K562 (cell line): ENCODE data around the gene PRPSAP1. TPM values are rescaled to one million over a fixed set of nuclear protein-coding genes. Genes with fewer than 3 reads are reported as not detected.

Experiments used
- ARNT ChIP-seq, 2 experiments: fragments of 450-650 bp; IDR thresholded peaks; 2 replicates each; pipeline ENCODE4 v1.6.1; 2016; ENCODE audit warnings: mild to moderate bottlenecking in 1 of 2
- BMI1 ChIP-seq: fragments of 150-350 bp; IDR thresholded peaks from 2 replicates; pipeline ENCODE4 v1.6.1; 2014; ENCODE audit warnings: low read length
- DIDO1 ChIP-seq: fragments of 450-650 bp; IDR thresholded peaks from 2 replicates; pipeline ENCODE4 v1.6.1; 2016; ENCODE audit warnings: low read depth, missing biosample characterization, missing genetic modification characterization
- EP400 ChIP-seq: fragments of 450-650 bp; IDR thresholded peaks from 2 replicates; pipeline ENCODE4 v1.6.1; 2017; ENCODE audit warnings: antibody characterized with exemption, mild to moderate bottlenecking, moderate library complexity
- ERF ChIP-seq: fragments of 450-650 bp; formaldehyde crosslinking; IDR thresholded peaks from 2 replicates; pipeline ENCODE4 v1.4.0; 2020; ENCODE audit warnings: mild to moderate bottlenecking, mixed read lengths
- FOXM1 ChIP-seq, 2 experiments: fragments of 450-650 bp in 1 of 2; sonication (generic) in 1 of 2; formaldehyde crosslinking in 1 of 2; IDR thresholded peaks; 2 replicates each; pipeline versions ENCODE4 v1.6.1 to v1.9.0; 2017 to 2022; ENCODE audit warnings: low read depth in 2 of 2, mild to moderate bottlenecking in 2 of 2, missing genetic modification reagents in 1 of 2, moderate library complexity in 1 of 2
- FOXP1 ChIP-seq: sonication (generic); formaldehyde crosslinking; IDR thresholded peaks from 2 replicates; pipeline ENCODE4 v1.8.0; 2022; ENCODE audit warnings: mild to moderate bottlenecking, missing genetic modification reagents
- MCM5 ChIP-seq: fragments of 450-650 bp; IDR thresholded peaks from 2 replicates; pipeline ENCODE4 v1.6.1; 2016; ENCODE audit warnings: low read depth
- MYC ChIP-seq, 2 experiments: fragments of 250-450 bp in 1 of 2; sonication (Bioruptor Pico) in 1 of 2; IDR thresholded peaks; 2 replicates each; pipeline versions ENCODE4 v1.5.1 to v1.6.1; 2012 to 2021; ENCODE audit warnings: low read depth in 2 of 2, borderline replicate concordance in 1 of 2, improper control_type of control experiment in 1 of 2, low read length in 1 of 2, mild to moderate bottlenecking in 1 of 2, moderate library complexity in 1 of 2
- NFE2 ChIP-seq: IDR thresholded peaks from 2 replicates; pipeline ENCODE4 v1.6.1; 2014; ENCODE audit warnings: antibody characterized with exemption, low read depth
- SMAD2 ChIP-seq: fragments of 150-350 bp; IDR thresholded peaks from 2 replicates; pipeline ENCODE4 v1.6.1; 2014; ENCODE audit warnings: low read depth, mild to moderate bottlenecking, low read length
- polyA plus RNA-seq, 8 experiments: library from polyadenylated mRNA; depleted of rRNA in 4 of 8; stranded (reverse) in 5 of 8; unstranded in 3 of 8; fragments of >200 nt; fragmentation: Nextera tagmentation in 2 of 8; fragmentation: Illumina TruSeq in 1 of 8; extraction: Ambion mirVana in 2 of 8; extraction: Trizol in 1 of 8; gene quantifications; 2 replicates each; pipeline versions ENCODE4 v1.2.1 to v1.2.3, GENCODE V29; 2011 to 2014; ENCODE audit warnings: inconsistent platforms in 1 of 8, missing spikeins in 1 of 8
- total RNA-seq, 7 experiments: library from RNA; depleted of rRNA in 6 of 7; stranded (reverse); fragments of >200 nt in 6 of 7; fragmentation: Illumina TruSeq in 2 of 7; extraction: Trizol in 2 of 7; gene quantifications; 2 replicates each; pipeline versions ENCODE4 v1.2.1 to v1.2.3, GENCODE V29; 2011 to 2021; ENCODE audit warnings: low replicate concordance in 1 of 7
- TF ChIP-seq, protein P1 (sequence below): IDR thresholded peaks from 3 replicates; pipeline ENCODE4 v1.6.1; 2011; ENCODE audit warnings: borderline replicate concordance, mild to moderate bottlenecking, moderate library complexity; ENCODE audit not compliant: insufficient read length; ENCODE audit errors: extremely low read depth
- TF ChIP-seq, protein P2 (sequence below): fragments of 250-450 bp; sonication (Bioruptor Pico); IDR thresholded peaks from 2 replicates; pipeline ENCODE4 v1.5.0; 2020; ENCODE audit warnings: mild to moderate bottlenecking, borderline replicate concordance
- TF ChIP-seq, protein P3 (sequence below), 3 experiments: fragments of 200-800 bp in 1 of 3; sonication (Bioruptor generic) in 1 of 3; sonication (generic) in 1 of 3; formaldehyde crosslinking in 1 of 3; IDR thresholded peaks; 2 replicates each; pipeline versions ENCODE4 v1.6.1 to v1.8.0; 2016 to 2022; ENCODE audit warnings: mild to moderate bottlenecking in 2 of 3, missing compliant biosample characterization in 2 of 3, missing genetic modification characterization in 2 of 3, missing genetic modification reagents in 1 of 3
- TF ChIP-seq, protein P4 (sequence below), 2 experiments: fragments of 450-650 bp in 1 of 2; sonication (generic) in 1 of 2; formaldehyde crosslinking in 1 of 2; IDR thresholded peaks in 1 of 2; conservative IDR thresholded peaks in 1 of 2; 2 replicates each; pipeline versions ENCODE4 v1.6.1 to v1.8.1; 2016 to 2023; ENCODE audit warnings: mild to moderate bottlenecking in 2 of 2, moderate library complexity in 2 of 2, inconsistent platforms in 1 of 2, missing genetic modification reagents in 1 of 2
- TF ChIP-seq, protein P5 (sequence below): fragments of 450-650 bp; IDR thresholded peaks from 2 replicates; pipeline ENCODE4 v1.6.1; 2017; ENCODE audit warnings: antibody characterized with exemption

Gene PRPSAP1
- total and polyA plus RNA-seq, 9 of the 15 experiments (the other 6 are each of a cell fraction or from before 2014, with no cell fraction given) = 21.9 to 77.1 (median 40.8) TPM

DNA sequence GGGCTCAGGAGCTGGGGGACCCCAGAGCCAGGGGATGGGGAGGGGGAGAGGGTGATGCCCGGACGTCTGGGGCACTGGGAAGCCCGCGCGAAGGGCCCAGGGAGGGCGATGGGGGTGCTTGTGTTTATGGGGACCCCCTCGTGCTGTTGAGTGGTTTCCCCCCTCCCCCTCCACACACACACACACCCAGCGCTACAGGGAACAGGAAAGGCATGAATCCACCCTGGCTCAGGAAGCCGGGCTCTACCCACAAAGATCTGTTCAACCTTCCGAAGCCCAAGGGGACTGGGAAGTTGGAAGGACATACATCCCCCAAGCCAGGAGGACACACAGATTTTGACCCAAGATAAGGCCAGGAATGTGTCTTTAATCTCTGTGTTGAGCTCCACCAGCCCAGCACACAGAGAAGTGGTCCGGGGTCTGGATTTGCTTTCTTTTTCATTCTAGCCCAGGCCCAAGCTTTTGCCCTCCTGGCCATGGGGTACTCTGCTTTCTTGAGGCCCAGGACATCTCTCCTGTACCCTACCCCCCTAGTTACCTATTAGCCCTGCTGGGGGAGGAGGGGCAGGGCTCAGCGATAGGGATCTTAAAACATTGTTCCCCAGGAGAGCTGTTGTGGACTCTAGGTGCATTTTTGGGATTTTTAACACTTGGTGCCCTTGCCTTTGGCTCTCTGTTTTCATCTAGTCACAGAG is 87.3 kb downstream of the PRPSAP1 start (continued):
- TF ChIP-seq, protein P1, sequence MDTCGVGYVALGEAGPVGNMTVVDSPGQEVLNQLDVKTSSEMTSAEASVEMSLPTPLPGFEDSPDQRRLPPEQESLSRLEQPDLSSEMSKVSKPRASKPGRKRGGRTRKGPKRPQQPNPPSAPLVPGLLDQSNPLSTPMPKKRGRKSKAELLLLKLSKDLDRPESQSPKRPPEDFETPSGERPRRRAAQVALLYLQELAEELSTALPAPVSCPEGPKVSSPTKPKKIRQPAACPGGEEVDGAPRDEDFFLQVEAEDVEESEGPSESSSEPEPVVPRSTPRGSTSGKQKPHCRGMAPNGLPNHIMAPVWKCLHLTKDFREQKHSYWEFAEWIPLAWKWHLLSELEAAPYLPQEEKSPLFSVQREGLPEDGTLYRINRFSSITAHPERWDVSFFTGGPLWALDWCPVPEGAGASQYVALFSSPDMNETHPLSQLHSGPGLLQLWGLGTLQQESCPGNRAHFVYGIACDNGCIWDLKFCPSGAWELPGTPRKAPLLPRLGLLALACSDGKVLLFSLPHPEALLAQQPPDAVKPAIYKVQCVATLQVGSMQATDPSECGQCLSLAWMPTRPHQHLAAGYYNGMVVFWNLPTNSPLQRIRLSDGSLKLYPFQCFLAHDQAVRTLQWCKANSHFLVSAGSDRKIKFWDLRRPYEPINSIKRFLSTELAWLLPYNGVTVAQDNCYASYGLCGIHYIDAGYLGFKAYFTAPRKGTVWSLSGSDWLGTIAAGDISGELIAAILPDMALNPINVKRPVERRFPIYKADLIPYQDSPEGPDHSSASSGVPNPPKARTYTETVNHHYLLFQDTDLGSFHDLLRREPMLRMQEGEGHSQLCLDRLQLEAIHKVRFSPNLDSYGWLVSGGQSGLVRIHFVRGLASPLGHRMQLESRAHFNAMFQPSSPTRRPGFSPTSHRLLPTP = no peak
- no peak for TF ChIP-seq FOXM1 (IDR thresholded peaks at IDR 0.05; ENCODE audit: low read depth)
- TF ChIP-seq FOXM1 (CRISPR knock-in tag; IDR thresholded peaks at IDR 0.05; ENCODE audit: low read depth) = peak; percentile 55; the same call in 1 of the 2 replicates
- no peak for TF ChIP-seq MYC (IDR thresholded peaks at IDR 0.05; ENCODE audit: low read depth, low read length)
- no peak for TF ChIP-seq MYC (CRISPR knock-in tag; IDR thresholded peaks at IDR 0.05; ENCODE audit: borderline replicate concordance, low read depth)
- TF ChIP-seq, protein P2, sequence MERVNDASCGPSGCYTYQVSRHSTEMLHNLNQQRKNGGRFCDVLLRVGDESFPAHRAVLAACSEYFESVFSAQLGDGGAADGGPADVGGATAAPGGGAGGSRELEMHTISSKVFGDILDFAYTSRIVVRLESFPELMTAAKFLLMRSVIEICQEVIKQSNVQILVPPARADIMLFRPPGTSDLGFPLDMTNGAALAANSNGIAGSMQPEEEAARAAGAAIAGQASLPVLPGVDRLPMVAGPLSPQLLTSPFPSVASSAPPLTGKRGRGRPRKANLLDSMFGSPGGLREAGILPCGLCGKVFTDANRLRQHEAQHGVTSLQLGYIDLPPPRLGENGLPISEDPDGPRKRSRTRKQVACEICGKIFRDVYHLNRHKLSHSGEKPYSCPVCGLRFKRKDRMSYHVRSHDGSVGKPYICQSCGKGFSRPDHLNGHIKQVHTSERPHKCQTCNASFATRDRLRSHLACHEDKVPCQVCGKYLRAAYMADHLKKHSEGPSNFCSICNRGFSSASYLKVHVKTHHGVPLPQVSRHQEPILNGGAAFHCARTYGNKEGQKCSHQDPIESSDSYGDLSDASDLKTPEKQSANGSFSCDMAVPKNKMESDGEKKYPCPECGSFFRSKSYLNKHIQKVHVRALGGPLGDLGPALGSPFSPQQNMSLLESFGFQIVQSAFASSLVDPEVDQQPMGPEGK (CRISPR knock-in tag) = no peak
- TF ChIP-seq, protein P3, sequence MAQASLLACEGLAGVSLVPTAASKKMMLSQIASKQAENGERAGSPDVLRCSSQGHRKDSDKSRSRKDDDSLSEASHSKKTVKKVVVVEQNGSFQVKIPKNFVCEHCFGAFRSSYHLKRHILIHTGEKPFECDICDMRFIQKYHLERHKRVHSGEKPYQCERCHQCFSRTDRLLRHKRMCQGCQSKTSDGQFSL (CRISPR knock-in tag; IDR thresholded peaks at IDR 0.05) = peak; percentile 38; the same call in 1 of the 2 replicates
- TF ChIP-seq, protein P3 (tag; IDR thresholded peaks at IDR 0.05) = no peak
- no peak for TF ChIP-seq DIDO1
- TF ChIP-seq ERF (CRISPR knock-in tag) = no peak
- no peak for TF ChIP-seq SMAD2
- 0 out of 4 replicates have a peak, but pooled peaks of 1 of the 2 experiments have one; percentile 35 for TF ChIP-seq ARNT (IDR thresholded peaks at IDR 0.05)
- TF ChIP-seq EP400 = peak; percentile 38; the same call in 1 of the 2 replicates
- TF ChIP-seq BMI1 = no peak
- no peak for TF ChIP-seq NFE2
- TF ChIP-seq, protein P4, sequence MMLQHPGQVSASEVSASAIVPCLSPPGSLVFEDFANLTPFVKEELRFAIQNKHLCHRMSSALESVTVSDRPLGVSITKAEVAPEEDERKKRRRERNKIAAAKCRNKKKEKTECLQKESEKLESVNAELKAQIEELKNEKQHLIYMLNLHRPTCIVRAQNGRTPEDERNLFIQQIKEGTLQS (IDR thresholded peaks at IDR 0.05) = no peak
- TF ChIP-seq, protein P4 (CRISPR knock-in tag; conservative IDR thresholded peaks at IDR 0.05) = no peak
- TF ChIP-seq, protein P5, sequence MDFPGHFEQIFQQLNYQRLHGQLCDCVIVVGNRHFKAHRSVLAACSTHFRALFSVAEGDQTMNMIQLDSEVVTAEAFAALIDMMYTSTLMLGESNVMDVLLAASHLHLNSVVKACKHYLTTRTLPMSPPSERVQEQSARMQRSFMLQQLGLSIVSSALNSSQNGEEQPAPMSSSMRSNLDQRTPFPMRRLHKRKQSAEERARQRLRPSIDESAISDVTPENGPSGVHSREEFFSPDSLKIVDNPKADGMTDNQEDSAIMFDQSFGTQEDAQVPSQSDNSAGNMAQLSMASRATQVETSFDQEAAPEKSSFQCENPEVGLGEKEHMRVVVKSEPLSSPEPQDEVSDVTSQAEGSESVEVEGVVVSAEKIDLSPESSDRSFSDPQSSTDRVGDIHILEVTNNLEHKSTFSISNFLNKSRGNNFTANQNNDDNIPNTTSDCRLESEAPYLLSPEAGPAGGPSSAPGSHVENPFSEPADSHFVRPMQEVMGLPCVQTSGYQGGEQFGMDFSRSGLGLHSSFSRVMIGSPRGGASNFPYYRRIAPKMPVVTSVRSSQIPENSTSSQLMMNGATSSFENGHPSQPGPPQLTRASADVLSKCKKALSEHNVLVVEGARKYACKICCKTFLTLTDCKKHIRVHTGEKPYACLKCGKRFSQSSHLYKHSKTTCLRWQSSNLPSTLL = no peak
- TF ChIP-seq MCM5 = no peak
- TF ChIP-seq FOXP1 (CRISPR knock-in tag) = no peak
